Activated naive CD8-positive, alpha-beta T cell treated with anti-CD3 and anti-CD28 coated beads, Interleukin-2, amount 50 U/mL, for 24 hours (primary cell): ENCODE measurements around the gene MRPS31.

ENCODE experiments used
- ATAC-seq: fragments of 150-1000 bp; cut with Tn5 transposase; one replicate; pipeline ENCODE4 v1.10.0; 2021
- DNase-seq: peaks from one replicate; pipeline ENCODE4 v3.0.0; 2021
- H3K27ac Mint-ChIP-seq: one replicate; pipeline ENCODE4 v1.8.0; 2021; ENCODE audit warnings: mild to moderate bottlenecking, mixed read lengths
- H3K27me3 Mint-ChIP-seq: one replicate; pipeline ENCODE4 v1.8.0; 2021; ENCODE audit warnings: mixed read lengths
- H3K36me3 Mint-ChIP-seq: one replicate; pipeline ENCODE4 v1.8.0; 2021; ENCODE audit warnings: low read depth, mixed read lengths
- H3K4me1 Mint-ChIP-seq: one replicate; pipeline ENCODE4 v1.8.0; 2021; ENCODE audit warnings: mixed read lengths
- H3K4me3 Mint-ChIP-seq: one replicate; pipeline ENCODE4 v1.8.0; 2021; ENCODE audit warnings: mild to moderate bottlenecking, moderate library complexity, mixed read lengths
- H3K9me3 Mint-ChIP-seq: one replicate; pipeline ENCODE4 v1.8.0; 2021; ENCODE audit warnings: mixed read lengths

Gene MRPS31

DNA sequence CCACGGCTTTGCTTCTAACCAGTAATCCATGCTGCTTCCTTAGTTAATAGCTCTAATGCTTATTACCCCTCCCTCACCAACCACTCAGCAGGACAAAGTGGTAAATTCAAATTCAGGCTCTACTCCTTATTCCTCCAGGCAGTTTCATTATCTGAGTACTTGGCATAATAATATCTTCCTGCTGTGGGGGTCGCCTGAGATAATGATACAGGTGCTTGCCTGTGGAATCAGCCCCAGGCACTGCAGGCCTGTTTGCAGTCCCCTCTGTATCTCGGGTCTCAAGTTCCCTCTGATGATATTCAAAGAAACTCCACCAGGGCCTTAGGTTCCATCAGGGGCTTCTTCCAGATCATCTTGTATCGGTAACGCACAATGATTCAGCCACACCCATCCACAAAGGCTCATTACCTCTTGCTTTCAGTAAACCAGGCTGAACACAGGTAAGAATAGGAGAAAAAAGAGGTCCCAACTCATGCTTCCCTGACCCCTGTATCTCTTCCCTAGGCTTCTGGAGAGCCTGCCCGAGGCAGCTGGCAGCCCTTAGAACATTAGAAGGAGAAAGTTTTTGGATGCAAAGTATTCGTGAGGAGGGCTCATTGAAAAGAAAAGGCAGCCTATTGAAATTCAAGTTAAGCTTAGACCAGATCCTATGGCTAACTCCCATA lies 90.2 kb downstream of the MRPS31 start:
- peaks cover 18% of the 10 kb centered on the region for H3K4me1 Mint-ChIP-seq
- no peaks in the 10 kb centered on the region for H3K36me3 Mint-ChIP-seq
- ATAC-seq (no peak), DNase-seq (no peak)
- H3K4me3 Mint-ChIP-seq: no peak overlapping the region
- no peak overlapping the region for H3K27ac Mint-ChIP-seq
- no peaks in the 10 kb centered on the region for H3K27me3 Mint-ChIP-seq
- no peaks in the 10 kb centered on the region for H3K9me3 Mint-ChIP-seq

DNA sequence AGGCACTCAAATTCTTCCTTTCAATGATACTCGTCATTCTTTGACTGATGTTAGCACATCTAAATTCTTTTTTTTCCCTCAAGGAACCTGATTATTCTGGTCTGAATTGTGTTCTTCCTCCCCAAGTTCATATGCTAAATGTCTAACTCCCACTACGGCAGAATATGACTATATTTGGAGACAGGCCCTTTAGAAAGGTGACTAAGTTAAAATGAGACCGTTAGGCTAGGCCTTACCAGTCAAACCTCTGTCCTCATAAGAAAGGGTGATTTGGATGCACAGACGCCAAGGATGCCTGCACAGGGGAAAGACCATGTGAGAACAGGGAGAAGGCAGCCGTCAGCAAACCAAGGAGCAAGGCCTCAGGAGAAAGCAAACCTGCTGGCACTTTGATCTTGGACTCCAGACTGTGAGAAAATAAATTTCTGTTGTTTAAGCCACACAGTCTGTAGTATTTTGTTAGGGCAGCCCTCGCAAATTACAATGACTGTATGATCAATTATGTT lies 91.5 kb downstream of the MRPS31 start:
- H3K36me3 Mint-ChIP-seq: no peaks in the 10 kb centered on the region
- no peaks in the 10 kb centered on the region for H3K27me3 Mint-ChIP-seq
- no peak overlapping the region for H3K27ac Mint-ChIP-seq
- ATAC-seq: no peak
- no peak for DNase-seq
- H3K9me3 Mint-ChIP-seq: no peaks in the 10 kb centered on the region
- H3K4me1 Mint-ChIP-seq: peaks cover 20% of the 10 kb centered on the region
- H3K4me3 Mint-ChIP-seq: no peak overlapping the region
